HG03066 (cell line): ENCODE data around the gene MT1F.
"Not testable (repeated sequence)": the region's sequence is repeated elsewhere in the genome, so short reads cannot be mapped to it uniquely, and the experiment has no call there.

ENCODE experiments used
- ATAC-seq: cut with Tn5 transposase; IDR thresholded peaks from one replicate; pipeline ENCODE4 v1.9.1; 2021; ENCODE audit warnings: low read depth; ENCODE audit not compliant: unreplicated experiment

MT1F gene

GRCh38 chr16:56641166-56641565 is 16.6 kb upstream of the MT1F start:
- ATAC-seq = no peak

- no peak for ATAC-seq
Measured at GRCh38 chr16:56643080-56643778, 14.5 kb upstream of the MT1F start.

DNA sequence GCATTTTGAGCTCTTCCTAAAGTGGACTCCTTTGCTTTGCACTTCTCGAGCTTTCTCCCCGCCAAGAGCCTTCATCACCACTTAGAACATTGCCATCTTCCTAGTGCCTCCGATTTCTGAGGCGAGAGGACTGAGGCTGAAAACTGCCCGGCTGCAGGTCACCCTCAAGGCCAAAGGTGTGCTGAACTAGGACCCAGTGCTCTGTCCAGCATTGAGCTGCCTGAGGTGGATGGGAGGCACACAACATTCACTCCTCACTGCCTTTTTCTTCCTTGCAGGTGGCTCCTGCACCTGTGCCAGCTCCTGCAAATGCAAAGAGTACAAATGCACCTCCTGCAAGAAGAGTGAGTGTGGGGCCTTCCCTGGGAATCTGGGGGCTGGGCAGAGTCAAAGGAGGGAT is 13.9 kb upstream of the MT1F start:
- no peak for ATAC-seq

GRCh38 chr16:56645311-56645710 is 12.4 kb upstream of the MT1F start:
- ATAC-seq = no peak

- no peak for ATAC-seq
Measured at GRCh38 chr16:56645838-56646237, 11.9 kb upstream of the MT1F start.

DNA sequence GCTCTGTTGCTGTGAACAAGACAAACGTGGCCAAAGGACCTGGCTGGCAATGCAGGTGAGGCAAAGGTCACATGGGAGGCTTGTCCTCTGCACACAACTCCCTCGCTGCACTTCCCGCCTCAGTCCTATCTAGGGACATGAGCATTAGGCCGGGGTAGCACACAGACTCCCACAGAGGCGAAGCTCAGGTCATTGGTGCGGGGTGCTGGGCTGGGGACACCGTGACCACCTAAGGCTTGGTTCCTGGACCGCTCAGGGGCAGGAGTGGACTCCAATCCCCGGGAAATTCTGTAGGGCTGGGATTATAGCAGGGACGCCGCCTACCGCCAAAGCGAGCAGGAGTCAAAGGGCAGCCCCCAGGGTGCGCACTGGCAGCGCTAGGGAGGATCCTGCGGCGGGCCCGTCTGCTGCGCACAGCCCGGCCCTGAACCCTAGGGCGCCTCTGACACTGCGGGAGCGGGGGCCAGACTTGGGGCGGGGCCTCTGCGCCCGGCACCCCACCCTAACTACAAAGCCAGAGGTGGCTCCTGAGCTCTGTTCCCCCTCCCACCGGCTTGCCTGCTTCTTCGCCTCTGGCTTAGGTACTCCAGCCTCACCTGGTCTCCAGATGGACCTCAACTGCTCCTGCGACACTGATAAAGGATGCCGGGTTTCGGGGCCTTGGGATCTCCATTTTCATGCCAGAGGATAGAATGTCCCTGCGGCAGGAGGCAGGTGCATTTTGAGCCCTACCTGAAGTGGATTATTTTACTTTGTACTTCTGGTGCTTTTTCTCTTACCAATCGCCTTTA is 9.9 kb upstream of the MT1F start:
- no peak for ATAC-seq

DNA sequence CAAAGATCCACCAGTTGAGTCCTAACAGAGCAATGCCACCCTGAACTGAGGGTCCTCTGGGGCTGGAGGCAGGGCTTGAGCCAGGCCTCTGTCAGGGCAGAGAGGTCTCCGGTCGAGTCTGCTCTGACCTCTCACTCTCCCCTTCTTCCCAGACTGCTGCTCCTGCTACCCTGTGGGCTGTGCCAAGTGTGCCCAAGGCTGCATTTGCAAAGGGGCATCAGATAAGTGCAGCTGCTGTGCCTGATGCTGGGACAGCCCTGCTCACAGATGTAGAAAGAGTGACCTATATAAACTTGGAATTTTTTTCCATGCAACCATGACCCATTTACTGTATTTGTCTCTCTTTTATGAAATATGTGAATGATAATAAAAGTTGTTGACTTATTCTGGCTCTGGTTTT is 8.5 kb upstream of the MT1F start:
- no peak for ATAC-seq

- no peak for ATAC-seq
Measured at GRCh38 chr16:56649820-56650219, 7.9 kb upstream of the MT1F start.

GRCh38 chr16:56651586-56651985 is 6.2 kb upstream of the MT1F start, which contains the start of gene MT1B:
Gene MT1B, plus strand, starts transcription at chr16:56651886. Its CDS starts 68 bp downstream, at chr16:56651954.
- ATAC-seq = no peak

DNA sequence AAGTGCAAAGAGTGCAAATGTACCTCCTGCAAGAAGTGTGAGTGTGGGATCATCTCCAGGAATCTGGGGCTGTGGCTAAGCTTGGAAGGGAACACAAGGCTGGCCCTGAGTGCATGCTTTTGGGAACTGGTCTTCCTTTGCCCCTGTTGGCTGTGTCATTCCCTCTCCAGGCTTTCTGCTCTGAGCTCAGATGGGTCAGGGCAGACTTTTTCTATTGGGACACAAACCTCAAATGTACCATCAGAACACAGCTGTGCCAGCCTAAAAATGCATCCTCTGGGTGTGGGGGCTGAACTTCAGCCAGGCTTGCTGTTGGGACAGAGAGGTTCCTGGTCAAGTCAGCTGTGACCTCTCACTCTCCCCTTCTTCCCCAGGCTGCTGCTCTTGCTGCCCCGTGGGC is 5.2 kb upstream of the MT1F start:
- no peak for ATAC-seq

DNA sequence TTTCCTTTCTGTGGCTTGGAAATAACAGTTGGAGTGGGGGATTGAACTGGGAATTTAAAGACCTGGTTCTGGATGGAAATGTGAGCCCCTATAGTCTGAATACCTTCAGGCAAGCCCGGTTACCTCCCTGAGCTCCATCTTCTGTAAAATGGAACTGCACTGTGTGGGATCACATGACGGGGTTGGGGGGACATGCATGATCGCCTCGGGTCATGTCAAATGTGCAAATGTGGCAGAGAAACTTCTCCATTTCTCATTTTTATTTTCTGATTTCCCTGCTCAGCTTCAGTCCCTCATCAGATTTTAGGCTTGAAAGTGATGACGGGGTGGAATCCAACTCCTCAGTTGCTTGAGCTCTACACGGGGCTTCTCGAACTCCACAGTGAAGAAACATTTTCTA is 4.5 kb upstream of the MT1F start:
- ATAC-seq = no peak

DNA sequence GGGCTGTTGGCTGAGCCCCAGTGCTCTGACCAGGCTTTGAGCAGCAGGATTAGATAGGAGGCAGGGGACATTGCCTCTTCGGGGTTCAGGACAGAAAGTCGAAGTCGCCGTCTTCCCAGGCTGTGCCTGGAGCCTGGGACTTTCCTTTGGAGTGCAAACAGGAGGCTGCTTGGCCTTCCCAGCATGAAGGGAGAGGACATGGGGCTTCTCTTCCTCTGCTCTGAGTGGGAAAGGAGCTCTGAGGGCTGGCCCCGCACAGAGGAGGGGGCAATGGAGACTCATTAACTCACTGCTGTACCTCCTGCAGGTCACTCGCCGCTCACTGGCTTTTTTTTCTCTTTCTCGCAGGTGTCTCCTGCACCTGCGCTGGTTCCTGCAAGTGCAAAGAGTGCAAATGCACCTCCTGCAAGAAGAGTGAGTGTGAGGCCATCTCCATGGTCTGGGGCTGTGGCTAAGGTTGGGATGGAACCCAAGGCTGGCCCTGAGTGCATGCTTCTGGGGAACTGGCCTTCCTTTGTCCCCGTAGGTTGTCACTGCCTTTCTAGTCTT is 642 bp downstream of the MT1F start:
- ATAC-seq = no peak

GRCh38 chr16:56662357-56663354 is 4.9 kb downstream of the MT1F start:
- no peak for ATAC-seq

GRCh38 chr16:56664506-56664905 is 6.7 kb downstream of the MT1F start:
- no peak for ATAC-seq

DNA sequence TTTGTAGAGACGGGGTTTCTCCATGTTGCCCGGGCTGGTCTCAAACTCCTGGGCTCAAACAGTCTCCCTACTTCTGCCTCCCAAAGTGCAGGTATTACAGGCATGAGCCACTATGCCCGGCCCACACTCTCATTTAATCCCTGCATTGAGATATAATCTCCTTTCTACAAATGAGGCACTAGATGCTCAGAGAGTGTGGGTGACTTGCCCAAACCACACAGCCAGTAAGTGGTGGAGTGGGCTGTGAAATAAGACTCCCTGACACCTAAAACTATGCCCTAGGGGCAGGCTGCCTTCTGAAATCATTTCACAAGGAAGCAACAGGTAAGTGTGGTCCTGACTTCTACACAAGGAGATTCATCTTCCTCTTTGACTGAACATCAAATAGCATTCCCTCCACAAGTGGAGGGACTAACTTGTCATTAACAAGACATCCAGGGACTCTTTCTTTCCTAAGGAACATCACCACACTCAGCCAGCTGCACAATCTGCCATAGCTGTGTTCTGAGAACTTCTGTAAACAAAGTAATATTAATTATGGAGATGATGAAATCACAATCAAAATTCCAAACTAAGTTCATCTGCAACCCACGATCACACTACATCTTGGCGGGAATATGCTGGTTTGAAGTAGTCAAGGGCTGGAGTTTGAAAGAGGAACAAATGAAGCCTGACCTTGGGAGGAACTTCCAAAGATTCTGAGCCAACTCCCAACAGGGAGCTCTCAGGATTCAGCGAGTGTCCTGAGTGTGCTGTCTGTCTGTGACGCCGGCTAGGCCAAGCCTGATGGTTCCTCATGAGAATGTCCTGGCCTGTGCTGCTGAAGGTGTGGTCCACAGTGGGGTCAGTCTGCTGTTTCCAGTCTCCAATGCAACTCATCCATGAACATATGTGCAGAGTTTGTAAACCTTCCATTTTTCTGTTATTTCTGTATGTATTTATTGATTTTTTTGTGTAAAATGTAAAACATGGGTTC is 7.8 kb downstream of the MT1F start:
- ATAC-seq = not testable (repeated sequence)

DNA sequence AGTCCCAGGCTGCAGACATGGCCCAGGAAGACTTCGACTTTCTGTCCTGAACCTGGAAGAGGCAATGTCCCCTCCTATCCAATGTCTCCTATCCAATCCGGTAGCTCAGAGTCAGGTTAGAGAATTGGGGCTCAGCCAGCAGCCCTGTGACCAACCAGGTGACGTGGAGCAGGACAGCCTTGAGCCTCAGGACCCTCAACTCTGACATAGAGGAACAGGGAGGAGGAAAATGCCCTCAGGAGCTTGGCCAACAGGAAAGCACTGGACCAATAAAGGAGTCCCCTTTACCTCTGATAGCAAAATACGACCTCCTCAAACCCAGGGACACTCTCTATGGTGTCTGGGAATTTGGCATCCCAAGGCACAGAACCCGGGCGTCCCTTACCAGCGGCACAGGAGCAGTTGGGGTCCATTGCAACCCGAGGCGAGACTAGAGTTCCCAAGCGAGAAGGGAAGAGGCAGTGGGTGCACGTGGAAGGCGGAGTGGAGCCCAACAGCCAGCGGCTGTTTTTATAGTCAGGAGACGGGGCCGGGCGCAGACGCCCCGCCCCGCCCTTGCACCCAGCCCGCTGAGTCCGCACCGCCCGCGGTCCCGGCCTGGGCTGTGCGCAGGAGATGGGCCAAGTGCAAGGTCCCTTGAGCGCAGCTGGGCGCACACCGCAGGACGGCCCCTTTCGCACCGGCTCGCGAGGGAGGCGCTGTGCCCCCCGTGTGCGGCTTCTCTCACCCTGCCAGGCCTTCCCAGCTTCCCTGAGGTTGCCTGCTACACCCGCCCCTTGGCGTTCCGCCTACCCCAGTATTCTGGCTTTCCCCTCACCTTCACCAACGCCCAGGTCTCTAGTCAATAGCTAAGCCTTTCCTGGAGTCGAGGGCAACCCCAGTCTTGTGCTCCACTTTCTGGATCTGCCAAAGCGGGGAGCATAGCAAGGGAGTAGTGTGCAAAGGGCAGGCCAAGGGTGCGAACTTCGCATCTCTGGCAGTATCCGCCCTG is 10.1 kb downstream of the MT1F start, which contains the start of gene MT1G:
TSS of gene MT1G (minus strand) at position 485 of the 991 bp plus-strand sequence. CDS start at position 413, 72 bp downstream.
- no peak for ATAC-seq

DNA sequence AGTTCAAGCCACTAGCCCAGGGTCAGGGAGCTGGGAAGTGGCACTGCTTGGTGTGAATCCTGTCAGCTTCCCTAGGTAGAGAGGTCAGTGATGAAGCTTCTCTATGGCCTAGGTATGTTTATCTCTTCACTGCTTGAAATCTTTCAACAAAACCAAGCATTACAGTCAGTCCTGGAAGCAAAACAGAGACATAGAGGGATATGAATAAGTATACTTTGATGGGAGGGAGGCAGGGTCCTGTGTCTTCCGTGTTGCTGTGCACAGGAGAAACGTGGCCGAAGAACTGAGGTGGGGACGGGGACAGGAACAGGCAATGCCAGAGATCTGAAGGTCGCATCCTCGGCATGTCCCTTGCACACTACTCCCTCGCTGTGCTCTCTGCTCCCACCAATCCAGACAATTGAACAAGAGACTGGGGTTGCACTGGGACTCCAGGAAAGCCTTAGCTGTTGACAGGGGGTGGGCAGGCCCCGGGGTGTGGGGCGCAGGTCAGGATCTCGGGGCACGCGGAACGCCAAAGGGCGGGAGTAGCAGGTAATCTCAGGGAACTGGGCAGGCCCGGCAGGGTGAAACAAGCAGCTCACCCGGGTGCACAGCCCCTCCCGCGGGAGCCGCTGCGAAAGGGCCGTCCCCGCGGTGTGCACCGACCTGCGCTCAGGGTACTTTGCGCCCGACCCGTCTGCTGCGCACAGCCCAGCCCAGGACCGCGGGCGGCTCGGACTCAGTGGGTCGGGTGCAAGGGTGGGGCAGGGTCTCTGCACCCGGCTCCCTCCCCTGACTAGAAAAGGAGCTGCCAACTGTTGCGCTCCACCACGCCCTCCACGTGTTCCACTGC is 11.5 kb downstream of the MT1F start, which contains the start of gene MT1H:
TSS of gene MT1H (plus strand) at position 810 of the 835 bp plus-strand sequence. CDS start 71 bp downstream, outside the sequence.
- ATAC-seq = no peak
